PC-9 (cell line): ENCODE data around the gene GABRR1.

Source experiments
- EZH2 ChIP-seq: fragments of 200-600 bp; sonication (generic); IDR thresholded peaks from 2 replicates; pipeline ENCODE4 v1.8.0; 2017; ENCODE audit warnings: antibody characterized with exemption, low read depth
- TF ChIP-seq, protein P1 (sequence below): fragments of 200-600 bp; sonication (generic); conservative IDR thresholded peaks from 2 replicates; pipeline ENCODE4 v1.6.1; 2017; ENCODE audit warnings: mixed run types, antibody characterized with exemption, mild to moderate bottlenecking, moderate library complexity

DNA sequence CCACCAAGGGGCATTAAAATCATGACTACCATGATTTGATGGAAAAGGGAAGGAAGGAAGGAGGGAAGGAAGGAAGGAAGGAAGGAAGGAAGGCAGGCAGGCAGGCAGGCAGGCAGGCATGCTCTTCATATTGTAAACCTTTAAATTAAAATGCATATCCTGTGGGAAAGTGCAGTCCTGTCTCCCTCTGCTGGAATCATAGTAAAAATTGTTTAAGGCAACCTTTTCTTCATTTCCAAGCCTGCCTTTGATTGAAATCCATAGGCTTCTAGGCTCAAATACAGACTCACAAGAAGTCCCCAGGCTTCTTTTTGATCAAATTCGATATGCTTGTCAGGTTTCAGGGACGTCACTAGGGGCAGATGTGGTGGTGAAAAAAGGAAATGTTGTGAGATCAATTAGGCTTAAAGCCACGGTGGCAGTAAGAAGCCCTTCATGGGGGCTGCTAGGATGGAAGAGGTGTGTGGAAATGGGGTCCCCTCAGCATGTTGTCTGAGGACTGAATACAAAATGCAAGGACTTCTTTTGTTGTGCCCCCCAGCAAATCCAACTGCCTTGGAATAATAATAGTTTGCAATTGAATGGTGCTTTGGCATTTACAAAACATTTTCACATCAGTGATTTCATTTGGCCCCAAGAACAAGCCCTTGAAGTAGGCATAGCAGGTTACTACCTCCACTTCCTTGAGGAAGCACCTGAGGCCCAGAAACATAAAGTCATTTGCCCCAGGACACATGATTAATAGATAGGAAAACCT is 25.6 kb upstream of the GABRR1 start:
- TF ChIP-seq, protein P1, sequence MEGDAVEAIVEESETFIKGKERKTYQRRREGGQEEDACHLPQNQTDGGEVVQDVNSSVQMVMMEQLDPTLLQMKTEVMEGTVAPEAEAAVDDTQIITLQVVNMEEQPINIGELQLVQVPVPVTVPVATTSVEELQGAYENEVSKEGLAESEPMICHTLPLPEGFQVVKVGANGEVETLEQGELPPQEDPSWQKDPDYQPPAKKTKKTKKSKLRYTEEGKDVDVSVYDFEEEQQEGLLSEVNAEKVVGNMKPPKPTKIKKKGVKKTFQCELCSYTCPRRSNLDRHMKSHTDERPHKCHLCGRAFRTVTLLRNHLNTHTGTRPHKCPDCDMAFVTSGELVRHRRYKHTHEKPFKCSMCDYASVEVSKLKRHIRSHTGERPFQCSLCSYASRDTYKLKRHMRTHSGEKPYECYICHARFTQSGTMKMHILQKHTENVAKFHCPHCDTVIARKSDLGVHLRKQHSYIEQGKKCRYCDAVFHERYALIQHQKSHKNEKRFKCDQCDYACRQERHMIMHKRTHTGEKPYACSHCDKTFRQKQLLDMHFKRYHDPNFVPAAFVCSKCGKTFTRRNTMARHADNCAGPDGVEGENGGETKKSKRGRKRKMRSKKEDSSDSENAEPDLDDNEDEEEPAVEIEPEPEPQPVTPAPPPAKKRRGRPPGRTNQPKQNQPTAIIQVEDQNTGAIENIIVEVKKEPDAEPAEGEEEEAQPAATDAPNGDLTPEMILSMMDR, result peak; percentile 58
- no peak for TF ChIP-seq EZH2
